Sigmoid colon (tissue), 4 donors: Measurements from ENCODE around the gene PCNX3.

ENCODE experiments used
- POLR2A ChIP-seq, 2 donors: fragments of 450-650 bp; IDR thresholded peaks; one replicate each; pipeline ENCODE4 v1.6.1; 2016; ENCODE audit warnings: antibody characterized with exemption in 2 of 2, mild to moderate bottlenecking in 2 of 2, moderate library complexity in 2 of 2
- POLR2AphosphoS5 ChIP-seq, 4 donors: sonication (generic); formaldehyde crosslinking; IDR thresholded peaks; one replicate each; pipeline ENCODE4 v1.6.1; 2017; ENCODE audit warnings: antibody characterized with exemption in 4 of 4
- TF ChIP-seq, protein P1 (sequence below), 4 experiments: fragments of 450-650 bp in 3 of 4; fragments of 200-600 bp in 1 of 4; IDR thresholded peaks; one replicate each; pipeline ENCODE4 v1.5.1; 2016 to 2019; ENCODE audit warnings: antibody characterized with exemption in 4 of 4, mild to moderate bottlenecking in 3 of 4, moderate library complexity in 2 of 4

DNA sequence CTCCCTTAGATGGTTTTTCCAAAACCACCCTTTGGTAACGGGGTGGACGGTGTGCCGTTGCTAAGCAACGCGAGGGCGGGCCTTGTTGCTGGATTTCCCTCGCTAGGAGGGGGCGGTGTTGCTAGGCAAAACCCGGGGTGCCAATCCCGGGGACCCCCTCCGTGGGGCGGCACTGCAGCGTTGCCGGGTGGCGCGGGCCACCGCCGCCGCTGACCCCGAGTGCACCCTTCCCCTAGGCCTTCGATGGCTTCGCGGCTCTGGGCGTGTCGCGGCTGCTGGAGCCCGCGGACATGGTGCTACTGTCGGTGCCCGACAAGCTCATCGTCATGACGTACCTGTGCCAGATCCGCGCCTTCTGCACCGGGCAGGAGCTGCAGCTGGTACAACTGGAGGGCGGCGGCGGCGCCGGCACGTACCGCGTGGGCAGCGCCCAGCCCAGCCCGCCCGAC, 30.8 kb upstream of the PCNX3 start:
- TF ChIP-seq, protein P1, sequence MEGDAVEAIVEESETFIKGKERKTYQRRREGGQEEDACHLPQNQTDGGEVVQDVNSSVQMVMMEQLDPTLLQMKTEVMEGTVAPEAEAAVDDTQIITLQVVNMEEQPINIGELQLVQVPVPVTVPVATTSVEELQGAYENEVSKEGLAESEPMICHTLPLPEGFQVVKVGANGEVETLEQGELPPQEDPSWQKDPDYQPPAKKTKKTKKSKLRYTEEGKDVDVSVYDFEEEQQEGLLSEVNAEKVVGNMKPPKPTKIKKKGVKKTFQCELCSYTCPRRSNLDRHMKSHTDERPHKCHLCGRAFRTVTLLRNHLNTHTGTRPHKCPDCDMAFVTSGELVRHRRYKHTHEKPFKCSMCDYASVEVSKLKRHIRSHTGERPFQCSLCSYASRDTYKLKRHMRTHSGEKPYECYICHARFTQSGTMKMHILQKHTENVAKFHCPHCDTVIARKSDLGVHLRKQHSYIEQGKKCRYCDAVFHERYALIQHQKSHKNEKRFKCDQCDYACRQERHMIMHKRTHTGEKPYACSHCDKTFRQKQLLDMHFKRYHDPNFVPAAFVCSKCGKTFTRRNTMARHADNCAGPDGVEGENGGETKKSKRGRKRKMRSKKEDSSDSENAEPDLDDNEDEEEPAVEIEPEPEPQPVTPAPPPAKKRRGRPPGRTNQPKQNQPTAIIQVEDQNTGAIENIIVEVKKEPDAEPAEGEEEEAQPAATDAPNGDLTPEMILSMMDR (IDR thresholded peaks at IDR 0.05), result no peak
- TF ChIP-seq POLR2AphosphoS5 (IDR thresholded peaks at IDR 0.05) (peak in 2 of 4 donors; percentile 6 to 22), POLR2A (IDR thresholded peaks at IDR 0.05) (no peak)
